Endothelial cell of umbilical vein (primary cell): ENCODE measurements around the gene GSDME. TPM values are rescaled to one million over a fixed set of nuclear protein-coding genes. Genes with fewer than 3 reads are reported as not detected.

Source experiments
- BruUV-seq: library from RNA; stranded (reverse); fragments of 400-500 nt; replicated peaks from 2 replicates; lab custom pipeline; 2021; lab: Mats Ljungman, UMichigan
- CTCF ChIA-PET: fragments of 300-600, 350-600 bp; sonication (Branson Sonifier 250); formaldehyde crosslinking; loops from one replicate; lab custom pipeline; 2021; ENCODE audit warnings: antibody characterized with exemption, inconsistent platforms; lab: Charles Lee
- POLR2A ChIA-PET: fragments of 300-600, 350-600 bp; sonication (Branson Sonifier 250); formaldehyde crosslinking; loops from one replicate; lab custom pipeline; 2021; ENCODE audit warnings: antibody characterized with exemption, inconsistent platforms; lab: Charles Lee
- DNase-seq: peaks from one replicate; pipeline ENCODE4 v3.0.0-alpha.2; 2011; ENCODE audit warnings: low read depth, low spot score
- FAIRE-seq: peaks from 2 replicates; lab custom pipeline; 2011; peaks lifted over from hg19 to GRCh38; lab: Jason Lieb, UNC
- H2AFZ ChIP-seq: 2 replicates; pipeline ENCODE4 v1.6.0; 2012; ENCODE audit warnings: low read depth, low read length, control low read depth, inconsistent platforms
- H3K27ac ChIP-seq: 2 replicates; pipeline ENCODE4 v1.5.1; 2011; ENCODE audit warnings: low read depth, mild to moderate bottlenecking, control low read depth, low read length, moderate library complexity; ENCODE audit not compliant: insufficient read depth
- H3K27me3 ChIP-seq, 2 experiments: 2 replicates each; pipeline versions ENCODE4 v1.6.0 to v1.6.1; 2011; ENCODE audit warnings: low read length in 2 of 2, mixed read lengths in 1 of 2; ENCODE audit not compliant: control insufficient read depth in 2 of 2, insufficient read depth in 2 of 2
- H3K36me3 ChIP-seq, 2 experiments: 2 replicates in 1 of 2; 3 replicates in 1 of 2; pipeline ENCODE4 v1.5.1; 2011; ENCODE audit warnings: low read length in 2 of 2, mild to moderate bottlenecking in 1 of 2, moderate library complexity in 1 of 2; ENCODE audit not compliant: control insufficient read depth in 2 of 2, insufficient read depth in 2 of 2; ENCODE audit errors: extremely low read depth in 1 of 2
- H3K4me1 ChIP-seq: 3 replicates; pipeline ENCODE4 v1.5.1; 2011; ENCODE audit warnings: mild to moderate bottlenecking, low read length; ENCODE audit not compliant: control insufficient read depth, insufficient read depth; ENCODE audit errors: extremely low read depth
- H3K4me2 ChIP-seq: 2 replicates; pipeline ENCODE4 v1.6.1; 2011; ENCODE audit warnings: low read length, control low read depth, mixed read lengths; ENCODE audit not compliant: insufficient read depth
- H3K4me3 ChIP-seq, 3 experiments: fragments of 200-600 bp in 1 of 3; sonication (generic), shearing (Covaris generic) in 1 of 3; replicated peaks in 1 of 3; 2 replicates each; pipeline ENCODE4 v1.5.1; 2011 to 2016; ENCODE audit warnings: control low read depth in 3 of 3, low read length in 3 of 3, mild to moderate bottlenecking in 2 of 3, inconsistent platforms in 1 of 3, low read depth in 1 of 3, moderate library complexity in 1 of 3; ENCODE audit not compliant: insufficient read depth in 1 of 3
- H3K79me2 ChIP-seq: 2 replicates; pipeline ENCODE4 v1.6.0; 2012; ENCODE audit warnings: low read length, inconsistent platforms; ENCODE audit not compliant: control insufficient read depth, insufficient read depth
- H3K9ac ChIP-seq: replicated peaks from 2 replicates; pipeline ENCODE3; 2011; ENCODE audit warnings: low read length, control low read depth; ENCODE audit not compliant: insufficient read depth; ENCODE audit errors: extremely low read depth
- H3K9me1 ChIP-seq: replicated peaks from 3 replicates; pipeline ENCODE4 v1.6.0; 2011; ENCODE audit warnings: mild to moderate bottlenecking, low read length; ENCODE audit not compliant: control insufficient read depth, insufficient read depth; ENCODE audit errors: extremely low read depth
- H3K9me3 ChIP-seq: replicated peaks from 2 replicates; pipeline ENCODE4 v1.5.1; 2012; ENCODE audit warnings: low read length, inconsistent platforms; ENCODE audit not compliant: control insufficient read depth, insufficient read depth
- H4K20me1 ChIP-seq: replicated peaks from 2 replicates; pipeline ENCODE3; 2011; ENCODE audit warnings: mild to moderate bottlenecking, low read length; ENCODE audit not compliant: control insufficient read depth, insufficient read depth; ENCODE audit errors: extremely low read depth
- EZH2 ChIP-seq: IDR thresholded peaks from 2 replicates; pipeline ENCODE4 v1.6.1; 2012; ENCODE audit warnings: borderline replicate concordance, low read depth, mild to moderate bottlenecking, moderate library complexity, low read length, inconsistent platforms; ENCODE audit not compliant: severe bottlenecking
- FOS ChIP-seq: IDR thresholded peaks from 2 replicates; pipeline ENCODE4 v1.6.1; 2011; ENCODE audit warnings: mild to moderate bottlenecking, low read length, moderate library complexity, borderline replicate concordance; ENCODE audit not compliant: insufficient read depth
- GATA2 ChIP-seq: IDR thresholded peaks from 2 replicates; pipeline ENCODE4 v1.7.0; 2011; ENCODE audit warnings: low read depth, mild to moderate bottlenecking, moderate library complexity, mixed read lengths, low read length; ENCODE audit not compliant: insufficient read length, insufficient read depth
- JUN ChIP-seq: IDR thresholded peaks from 2 replicates; pipeline ENCODE4 v1.6.1; 2011; ENCODE audit warnings: borderline replicate concordance, low read depth; ENCODE audit not compliant: insufficient read length, insufficient read depth
- MYC ChIP-seq: IDR thresholded peaks from one replicate; pipeline ENCODE4 v1.6.1; 2011; ENCODE audit warnings: mild to moderate bottlenecking, low read depth, low read length
- POLR2A ChIP-seq: IDR thresholded peaks from 2 replicates; pipeline ENCODE4 v1.6.1; 2012; ENCODE audit warnings: low read depth, mild to moderate bottlenecking, control low read depth, low read length
- POLR2AphosphoS5 ChIP-seq: IDR thresholded peaks from 2 replicates; pipeline ENCODE4 v1.6.1; 2012; ENCODE audit warnings: low read depth, mild to moderate bottlenecking, control low read depth, low read length, moderate library complexity; ENCODE audit not compliant: insufficient read depth
- dilution Hi-C: fragments of 300-500 bp; cut with MboI; formaldehyde crosslinking; loops from one replicate; pipeline ENCODE4 v1.15.0; 2019; ENCODE audit warnings: low sequenced_read_pairs; ENCODE audit not compliant: extremely low pct_ligation_motif_present
- intact Hi-C: fragments of 100-400 bp; cut with micrococcal nuclease; formaldehyde crosslinking; loops from one replicate; pipeline ENCODE4 v1.10.0; 2022
- polyA plus RNA-seq, 4 experiments: library from polyadenylated mRNA; depleted of rRNA in 3 of 4; stranded (reverse) in 3 of 4; unstranded in 1 of 4; fragments of >200 nt; gene quantifications; 2 replicates each; pipeline versions ENCODE4 v1.2.1 to v1.2.3, GENCODE V29; 2011 to 2012; ENCODE audit warnings: missing spikeins in 1 of 4
- total RNA-seq: library from RNA; stranded (reverse); gene quantifications from 2 replicates; pipeline ENCODE4 v1.2.3, GENCODE V29; 2021
- TF ChIP-seq, protein P1 (sequence below), 2 donors: IDR thresholded peaks; 1 replicate in 1 of 2; 2 replicates in 1 of 2; pipeline ENCODE4 v1.5.1; 2011; ENCODE audit warnings: low read length in 2 of 2, mild to moderate bottlenecking in 2 of 2, moderate library complexity in 2 of 2, control low read depth in 1 of 2, inconsistent platforms in 1 of 2, low read depth in 1 of 2; ENCODE audit not compliant: insufficient read depth in 1 of 2; ENCODE audit errors: extremely low read depth in 1 of 2
- TF ChIP-seq, protein P2 (sequence below): IDR thresholded peaks from 2 replicates; pipeline ENCODE4 v1.6.1; 2011; ENCODE audit not compliant: insufficient read depth, insufficient read length

Gene GSDME
- total and polyA plus RNA-seq, 2 donors (not counting 3 experiments of a cell fraction or from before 2014, with no cell fraction given) = 21.1 to 23.4 TPM

DNA sequence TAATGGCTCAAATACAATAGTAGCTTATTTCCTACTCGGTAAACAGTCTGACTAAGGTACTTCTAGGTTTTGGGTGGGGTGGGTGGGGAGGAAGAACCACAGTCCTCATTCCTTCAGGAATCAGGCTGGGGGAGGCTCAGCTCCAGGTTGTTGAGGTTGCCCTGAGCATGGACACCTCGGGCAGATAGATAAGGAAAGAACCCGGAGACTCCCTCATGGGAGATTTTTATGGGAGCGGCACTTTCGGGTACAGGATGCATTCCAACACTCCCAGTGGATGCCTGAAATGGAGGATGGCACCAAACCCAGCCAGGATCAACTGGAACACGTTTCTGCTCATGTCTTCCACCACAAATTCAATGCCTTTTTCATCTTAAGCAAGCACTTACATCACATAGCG is 5.5 kb upstream of the GSDME start:
- Histone ChIP-seq H3K4me1 (peaks cover 3% of the 10 kb centered on the region), H3K9me3 (no peaks in the 10 kb centered on the region), H3K4me3 (no peak overlapping the region), H3K36me3 (no peaks in the 10 kb centered on the region), H3K9ac (no peak overlapping the region), H3K4me2 (no peak overlapping the region), H3K9me1 (no peaks in the 10 kb centered on the region), H3K27me3 (peaks cover 14 to 17% of the 10 kb centered on the region in 2 experiments), H2AFZ (no peak overlapping the region), H3K79me2 (no peaks in the 10 kb centered on the region), H4K20me1 (no peaks in the 10 kb centered on the region), H3K27ac (no peak overlapping the region)
- CTCF ChIA-PET = interaction anchor here (1.3 to 1.4 kb wide), 2 partner anchors 25 to 330 kb away, joined by 3 to 4 read pairs; no protein-coding TSS in a partner anchor
- FAIRE-seq (no peak), DNase-seq (no peak)
- TF ChIP-seq EZH2 (no peak), POLR2AphosphoS5 (no peak), POLR2A (no peak), MYC (no peak), GATA2 (no peak), FOS (no peak), JUN (no peak)
- TF ChIP-seq, protein P1, sequence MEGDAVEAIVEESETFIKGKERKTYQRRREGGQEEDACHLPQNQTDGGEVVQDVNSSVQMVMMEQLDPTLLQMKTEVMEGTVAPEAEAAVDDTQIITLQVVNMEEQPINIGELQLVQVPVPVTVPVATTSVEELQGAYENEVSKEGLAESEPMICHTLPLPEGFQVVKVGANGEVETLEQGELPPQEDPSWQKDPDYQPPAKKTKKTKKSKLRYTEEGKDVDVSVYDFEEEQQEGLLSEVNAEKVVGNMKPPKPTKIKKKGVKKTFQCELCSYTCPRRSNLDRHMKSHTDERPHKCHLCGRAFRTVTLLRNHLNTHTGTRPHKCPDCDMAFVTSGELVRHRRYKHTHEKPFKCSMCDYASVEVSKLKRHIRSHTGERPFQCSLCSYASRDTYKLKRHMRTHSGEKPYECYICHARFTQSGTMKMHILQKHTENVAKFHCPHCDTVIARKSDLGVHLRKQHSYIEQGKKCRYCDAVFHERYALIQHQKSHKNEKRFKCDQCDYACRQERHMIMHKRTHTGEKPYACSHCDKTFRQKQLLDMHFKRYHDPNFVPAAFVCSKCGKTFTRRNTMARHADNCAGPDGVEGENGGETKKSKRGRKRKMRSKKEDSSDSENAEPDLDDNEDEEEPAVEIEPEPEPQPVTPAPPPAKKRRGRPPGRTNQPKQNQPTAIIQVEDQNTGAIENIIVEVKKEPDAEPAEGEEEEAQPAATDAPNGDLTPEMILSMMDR (IDR thresholded peaks at IDR 0.05; ENCODE audit: extremely low read depth in 1 of 2, insufficient read depth in 1 of 2, low read depth in 1 of 2, low read length in 2 of 2) = no peak
- TF ChIP-seq, protein P2, sequence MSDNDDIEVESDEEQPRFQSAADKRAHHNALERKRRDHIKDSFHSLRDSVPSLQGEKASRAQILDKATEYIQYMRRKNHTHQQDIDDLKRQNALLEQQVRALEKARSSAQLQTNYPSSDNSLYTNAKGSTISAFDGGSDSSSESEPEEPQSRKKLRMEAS = no peak
- intact Hi-C loops (no loop called here), dilution Hi-C loops (no loop called here)
- BruUV-seq = no TSS peak
- POLR2A ChIA-PET = no interaction called here
